Sigmoid colon (tissue), 7 donors: Measurements from ENCODE around the gene CDH23. TPM values are rescaled to one million over a fixed set of nuclear protein-coding genes. Genes with fewer than 3 reads are reported as not detected.

Experiments used
- DNase-seq: peaks from one replicate; pipeline ENCODE4 v3.0.0-alpha.2; 2019
- H3K27ac ChIP-seq, 4 donors: fragments of 200-600 bp; sonication (generic); one replicate each; pipeline ENCODE4 v1.5.1; 2016 to 2019; ENCODE audit warnings: mild to moderate bottlenecking in 1 of 4
- H3K27me3 ChIP-seq, 3 donors: fragments of 200-600 bp; sonication (generic); one replicate each; pipeline ENCODE4 v1.5.1; 2019; ENCODE audit warnings: mild to moderate bottlenecking in 1 of 3
- H3K36me3 ChIP-seq, 4 donors: fragments of 200-600 bp; sonication (generic); one replicate each; pipeline ENCODE4 v1.5.1; 2016 to 2019
- H3K4me1 ChIP-seq, 4 donors: fragments of 200-600 bp; sonication (generic); one replicate each; pipeline ENCODE4 v1.5.1; 2017 to 2019
- H3K4me3 ChIP-seq, 4 donors: fragments of 200-600 bp; sonication (generic); one replicate each; pipeline ENCODE4 v1.5.1; 2017 to 2019; ENCODE audit warnings: mild to moderate bottlenecking in 2 of 4, moderate library complexity in 1 of 4
- H3K9me3 ChIP-seq, 4 donors: fragments of 200-600 bp in 3 of 4; sonication (generic) in 3 of 4; one replicate each; pipeline versions ENCODE4 v1.5.1 to v1.6.1; 2013 to 2019
- EP300 ChIP-seq, 4 donors: sonication (generic); formaldehyde crosslinking; IDR thresholded peaks; one replicate each; pipeline ENCODE4 v1.6.1; 2017; ENCODE audit warnings: antibody characterized with exemption in 4 of 4
- POLR2A ChIP-seq, 2 donors: fragments of 450-650 bp; IDR thresholded peaks; one replicate each; pipeline ENCODE4 v1.6.1; 2016; ENCODE audit warnings: antibody characterized with exemption in 2 of 2, mild to moderate bottlenecking in 2 of 2, moderate library complexity in 2 of 2
- POLR2AphosphoS5 ChIP-seq, 4 donors: sonication (generic); formaldehyde crosslinking; IDR thresholded peaks; one replicate each; pipeline ENCODE4 v1.6.1; 2017; ENCODE audit warnings: antibody characterized with exemption in 4 of 4
- WGBS, 2 donors: extraction: QIAGEN DNeasy Blood & Tissue Kit; methylation state at CpG; one replicate each; pipeline ENCODE4 v1.1.7; 2013; 5-methylcytosine and 5-hydroxymethylcytosine counted together
- intact Hi-C: fragments of 100-400 bp; cut with DNase I; formaldehyde crosslinking; loops from one replicate; pipeline ENCODE4 v1.15.1; 2023
- polyA plus RNA-seq, 3 donors: library from polyadenylated mRNA; stranded (reverse); fragments of 200-250 nt; gene quantifications; one replicate each; pipeline ENCODE4 v1.2.3, GENCODE V29; 2013
- total RNA-seq, 4 donors: library from RNA; depleted of rRNA; stranded (reverse); fragments of >200 nt; gene quantifications; one replicate each; pipeline ENCODE4 v1.1.0, GENCODE V29; 2016
- TF ChIP-seq, protein P1 (sequence below), 4 experiments: fragments of 450-650 bp in 3 of 4; fragments of 200-600 bp in 1 of 4; IDR thresholded peaks; one replicate each; pipeline ENCODE4 v1.5.1; 2016 to 2019; ENCODE audit warnings: antibody characterized with exemption in 4 of 4, mild to moderate bottlenecking in 3 of 4, moderate library complexity in 2 of 4
- donor health status: healthy with polysubstance abuse.
- donor health status: Bipolar disorder and iron deficiency.
- donor health status: healthy.

The CDH23 gene
- total and polyA plus RNA-seq, 7 donors, result 1.5 to 7.2 (median 3.0) TPM

DNA sequence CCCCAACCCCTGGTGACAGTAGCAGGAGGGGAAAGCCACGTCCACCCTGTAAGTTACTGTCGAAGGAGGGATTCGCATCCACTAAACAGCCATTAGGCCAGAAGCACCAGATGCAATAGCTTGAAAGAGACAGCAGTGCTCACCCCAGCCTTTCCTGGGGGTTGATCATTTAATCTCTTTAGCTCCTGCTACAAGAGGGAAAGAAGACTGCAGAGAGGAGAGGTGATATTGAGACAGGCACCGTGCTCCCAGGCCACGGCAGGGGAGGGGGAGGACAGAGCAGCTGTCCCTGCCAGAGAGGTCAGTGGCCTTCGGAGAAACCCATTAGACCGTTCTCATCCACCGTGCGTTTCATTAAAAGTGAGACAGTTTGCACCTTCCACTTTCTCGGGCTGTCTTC is 148.3 kb downstream of the CDH23 start:
- Histone ChIP-seq H3K27ac (no peak overlapping the region), H3K9me3 (no peaks in the 10 kb centered on the region), H3K36me3 (no peaks in the 10 kb centered on the region), H3K27me3 (no peaks in the 10 kb centered on the region), H3K4me3 (no peak overlapping the region), H3K4me1 (peaks cover 0 to 11% (median 7%) of the 10 kb centered on the region in 4 donors)
- 89% methylated on average over 10 of the region's 10 CpGs for WGBS, 2 donors
- intact Hi-C loops, result no loop called here
- DNase-seq, result no peak
- TF ChIP-seq POLR2A (IDR thresholded peaks at IDR 0.05), result no peak

DNA sequence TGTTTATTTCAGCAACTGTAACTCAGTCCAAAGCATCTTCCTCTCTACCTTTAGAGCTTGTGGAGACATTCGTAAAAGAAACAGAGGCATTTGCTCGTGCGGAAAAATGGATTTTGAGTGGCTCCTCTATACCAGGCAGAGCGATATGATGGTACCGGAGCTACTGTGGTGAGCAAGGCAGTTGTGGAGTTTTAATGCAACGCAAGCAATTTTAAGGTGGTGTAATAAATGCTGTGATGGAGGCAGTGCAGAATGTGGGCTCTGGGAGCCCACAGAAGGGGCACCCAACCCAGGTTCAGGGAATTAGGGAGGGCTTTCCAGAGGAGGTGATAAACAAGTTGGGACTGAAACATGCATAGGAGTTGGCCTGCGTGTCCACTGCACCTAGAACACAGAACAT is 149.5 kb downstream of the CDH23 start:
- H3K4me1 ChIP-seq, result peaks cover 0 to 11% (median 7%) of the 10 kb centered on the region in 4 donors
- intact Hi-C loops, result no loop called here
- no peaks in the 10 kb centered on the region for H3K36me3 ChIP-seq
- DNase-seq, result no peak
- TF ChIP-seq POLR2AphosphoS5 (IDR thresholded peaks at IDR 0.05) (no peak), POLR2A (IDR thresholded peaks at IDR 0.05) (no peak), EP300 (IDR thresholded peaks at IDR 0.05) (no peak)
- TF ChIP-seq, protein P1, sequence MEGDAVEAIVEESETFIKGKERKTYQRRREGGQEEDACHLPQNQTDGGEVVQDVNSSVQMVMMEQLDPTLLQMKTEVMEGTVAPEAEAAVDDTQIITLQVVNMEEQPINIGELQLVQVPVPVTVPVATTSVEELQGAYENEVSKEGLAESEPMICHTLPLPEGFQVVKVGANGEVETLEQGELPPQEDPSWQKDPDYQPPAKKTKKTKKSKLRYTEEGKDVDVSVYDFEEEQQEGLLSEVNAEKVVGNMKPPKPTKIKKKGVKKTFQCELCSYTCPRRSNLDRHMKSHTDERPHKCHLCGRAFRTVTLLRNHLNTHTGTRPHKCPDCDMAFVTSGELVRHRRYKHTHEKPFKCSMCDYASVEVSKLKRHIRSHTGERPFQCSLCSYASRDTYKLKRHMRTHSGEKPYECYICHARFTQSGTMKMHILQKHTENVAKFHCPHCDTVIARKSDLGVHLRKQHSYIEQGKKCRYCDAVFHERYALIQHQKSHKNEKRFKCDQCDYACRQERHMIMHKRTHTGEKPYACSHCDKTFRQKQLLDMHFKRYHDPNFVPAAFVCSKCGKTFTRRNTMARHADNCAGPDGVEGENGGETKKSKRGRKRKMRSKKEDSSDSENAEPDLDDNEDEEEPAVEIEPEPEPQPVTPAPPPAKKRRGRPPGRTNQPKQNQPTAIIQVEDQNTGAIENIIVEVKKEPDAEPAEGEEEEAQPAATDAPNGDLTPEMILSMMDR (IDR thresholded peaks at IDR 0.05), result no peak
- 90 to 94% methylated on average over 7 of the region's 7 CpGs for WGBS, 2 donors
- no peak overlapping the region for H3K4me3 ChIP-seq
- no peaks in the 10 kb centered on the region for H3K27me3 ChIP-seq
- no peak overlapping the region for H3K27ac ChIP-seq
- H3K9me3 ChIP-seq, result no peaks in the 10 kb centered on the region

DNA sequence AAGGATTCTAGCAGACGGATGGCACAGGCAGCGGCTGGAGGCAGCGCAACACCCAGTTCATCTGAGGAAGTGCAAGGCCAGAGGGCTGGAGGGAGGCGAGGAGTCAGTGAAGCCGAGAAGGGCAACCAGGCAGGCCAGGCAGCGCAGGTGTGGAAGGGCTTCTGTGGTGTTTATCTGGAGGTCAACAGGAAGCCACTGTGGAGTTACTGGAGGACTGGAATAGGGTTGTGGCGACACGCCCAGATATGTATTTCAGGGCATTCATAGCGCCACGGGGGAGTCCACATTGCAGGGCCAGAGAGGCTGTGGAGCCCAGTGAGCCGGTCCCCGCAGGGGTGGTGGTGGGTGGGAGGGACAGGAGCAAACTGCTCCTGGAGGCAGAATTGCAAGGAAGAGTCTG is 150.6 kb downstream of the CDH23 start:
- TF ChIP-seq, protein P1 (IDR thresholded peaks at IDR 0.05), result no peak
- TF ChIP-seq POLR2A (IDR thresholded peaks at IDR 0.05), result no peak
- no peak for TF ChIP-seq POLR2AphosphoS5 (IDR thresholded peaks at IDR 0.05)
- TF ChIP-seq EP300 (IDR thresholded peaks at IDR 0.05), result no peak
- no peaks in the 10 kb centered on the region for H3K36me3 ChIP-seq
- H3K4me3 ChIP-seq, result no peak overlapping the region
- H3K27ac ChIP-seq, result no peak overlapping the region
- intact Hi-C loops, result no loop called here
- no peaks in the 10 kb centered on the region for H3K9me3 ChIP-seq
- 74 to 85% methylated on average over 12 of the region's 12 CpGs for WGBS, 2 donors
- no peak for DNase-seq
- peaks cover 0 to 11% (median 7%) of the 10 kb centered on the region in 4 donors for H3K4me1 ChIP-seq
- H3K27me3 ChIP-seq, result no peaks in the 10 kb centered on the region

DNA sequence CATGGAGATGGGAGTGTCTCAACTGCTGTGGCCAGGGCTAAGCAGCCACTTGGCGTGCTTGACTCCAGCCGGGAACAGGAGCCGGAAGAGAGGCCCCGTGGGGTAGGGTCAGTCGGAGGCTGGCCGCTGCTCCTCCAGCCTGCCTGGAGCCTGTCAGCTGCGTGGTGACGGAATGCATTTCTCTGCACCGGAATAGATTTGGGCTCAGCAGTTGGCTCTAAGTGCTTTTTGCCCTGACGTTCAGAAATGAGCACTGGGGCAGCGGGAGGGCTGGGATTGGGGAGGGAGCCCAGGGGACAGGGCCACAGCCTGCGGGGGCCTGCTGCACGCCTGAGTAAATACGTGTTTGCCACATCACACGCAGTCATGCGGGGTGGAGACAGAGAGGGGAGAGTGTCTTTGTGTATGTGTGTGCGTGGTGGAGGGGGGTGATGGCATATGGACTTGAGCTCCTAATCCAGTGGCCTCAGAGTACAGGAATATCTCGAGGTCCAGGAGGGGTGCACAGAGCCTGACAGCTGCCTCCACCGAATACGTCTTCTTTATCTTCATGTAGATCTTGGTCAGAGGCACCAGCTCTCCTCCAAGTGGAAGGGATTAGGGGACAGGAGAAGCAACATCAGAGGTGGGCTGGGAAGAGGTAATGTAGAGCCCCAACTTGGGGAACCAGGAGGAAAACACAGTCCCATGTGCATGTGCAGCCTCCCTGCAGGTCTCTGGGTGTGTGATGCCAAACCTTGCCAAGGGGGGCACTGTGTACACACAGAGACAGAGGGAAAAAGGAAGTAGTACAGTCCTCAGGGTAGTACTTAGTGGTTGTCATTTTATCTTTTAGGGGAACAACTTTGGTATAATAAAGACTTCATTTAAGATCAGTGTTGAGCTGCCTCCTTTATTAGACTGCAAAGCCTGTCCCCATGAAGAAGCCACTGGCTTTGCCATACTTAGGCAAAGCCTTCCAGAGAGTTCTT is 151.4 kb downstream of the CDH23 start:
- Histone ChIP-seq H3K27me3 (no peaks in the 10 kb centered on the region), H3K27ac (no peak overlapping the region), H3K4me1 (peaks cover 0 to 11% (median 7%) of the 10 kb centered on the region in 4 donors), H3K4me3 (no peak overlapping the region), H3K36me3 (no peaks in the 10 kb centered on the region), H3K9me3 (no peaks in the 10 kb centered on the region)
- no peak for DNase-seq
- intact Hi-C loops, result no loop called here
- TF ChIP-seq EP300 (IDR thresholded peaks at IDR 0.05), result no peak
- peak in 2 of 4 donors; percentile 13 to 17 for TF ChIP-seq POLR2AphosphoS5 (IDR thresholded peaks at IDR 0.05)
- 70 to 85% methylated on average over 20 of the region's 20 CpGs for WGBS, 2 donors

DNA sequence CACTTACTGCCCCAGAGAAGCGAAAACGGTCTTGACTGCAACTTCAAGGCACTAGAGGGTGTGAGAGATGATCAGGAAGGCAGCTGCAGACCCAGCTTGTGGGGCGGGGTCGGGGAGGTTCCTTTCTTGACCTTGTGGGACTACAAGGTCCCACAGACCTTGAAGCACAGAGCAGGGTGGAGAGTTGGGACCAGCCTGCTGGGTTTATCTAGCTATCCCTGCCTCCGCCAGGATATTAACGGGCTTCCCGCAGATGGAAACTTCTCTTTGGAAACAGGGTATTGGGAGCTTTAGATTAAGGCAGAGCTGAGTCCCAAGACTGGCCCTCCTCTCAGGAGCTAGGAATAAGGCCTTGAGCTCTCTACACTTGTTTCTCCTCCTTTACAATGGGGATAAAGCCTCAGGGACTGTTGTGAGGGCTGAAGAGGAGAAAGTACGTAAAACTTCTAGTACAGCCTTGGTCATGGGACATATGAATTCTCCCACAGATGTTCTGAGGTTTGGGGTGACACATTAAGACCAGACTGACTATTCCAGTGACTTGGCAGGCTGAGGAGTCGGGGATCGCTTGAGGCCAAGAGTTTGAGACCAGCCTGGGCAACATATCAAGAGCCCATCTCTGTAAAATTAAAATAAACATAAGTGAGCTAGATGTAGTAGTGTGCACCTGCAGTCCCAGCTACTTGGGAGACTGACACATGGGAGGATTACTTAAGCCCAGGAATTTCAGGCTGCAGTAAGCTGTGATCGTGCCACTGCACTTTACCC is 153.2 kb downstream of the CDH23 start:
- no peak for TF ChIP-seq EP300 (IDR thresholded peaks at IDR 0.05)
- TF ChIP-seq, protein P1 (IDR thresholded peaks at IDR 0.05), result no peak
- TF ChIP-seq POLR2A (IDR thresholded peaks at IDR 0.05), result no peak
- no peak for TF ChIP-seq POLR2AphosphoS5 (IDR thresholded peaks at IDR 0.05)

More for the DNA sequence above, 153.2 kb downstream of the CDH23 start:
- H3K27me3 ChIP-seq, result no peaks in the 10 kb centered on the region
- H3K27ac ChIP-seq, result no peak overlapping the region
- H3K4me1 ChIP-seq, result peaks cover 0 to 11% (median 7%) of the 10 kb centered on the region in 4 donors
- H3K9me3 ChIP-seq, result no peaks in the 10 kb centered on the region
- H3K4me3 ChIP-seq, result no peak overlapping the region
- no peak for DNase-seq
- intact Hi-C loops, result no loop called here
- H3K36me3 ChIP-seq, result no peaks in the 10 kb centered on the region
- WGBS, 2 donors, result 82 to 90% methylated on average over 11 of the region's 11 CpGs
